HepG2 (cell line): ENCODE measurements around the gene ZNF629. TPM values are rescaled to one million over a fixed set of nuclear protein-coding genes. Genes with fewer than 3 reads are reported as not detected.

Experiments
- CENPT ChIP-seq: sonication (generic); formaldehyde crosslinking; IDR thresholded peaks from 2 replicates; pipeline ENCODE4 v1.8.0; 2022; ENCODE audit warnings: low read depth, mild to moderate bottlenecking, moderate library complexity, missing genetic modification reagents
- CREBL2 ChIP-seq: sonication (generic); formaldehyde crosslinking; IDR thresholded peaks from 2 replicates; pipeline ENCODE4 v1.8.1; 2023; ENCODE audit warnings: missing genetic modification reagents, mild to moderate bottlenecking, borderline replicate concordance
- ELF4 ChIP-seq: sonication (generic); formaldehyde crosslinking; IDR thresholded peaks from 2 replicates; pipeline ENCODE4 v1.5.0; 2020; ENCODE audit warnings: missing genetic modification reagents, mild to moderate bottlenecking, moderate library complexity, borderline replicate concordance
- GPBP1L1 ChIP-seq: sonication (generic); formaldehyde crosslinking; IDR thresholded peaks from 2 replicates; pipeline ENCODE4 v1.5.0; 2020; ENCODE audit warnings: mild to moderate bottlenecking, missing genetic modification reagents
- HES4 ChIP-seq: sonication (generic); formaldehyde crosslinking; IDR thresholded peaks from 2 replicates; pipeline ENCODE4 v1.9.0; 2021; ENCODE audit warnings: mild to moderate bottlenecking, missing genetic modification reagents, borderline replicate concordance
- HOXA9 ChIP-seq: sonication (generic); formaldehyde crosslinking; IDR thresholded peaks from 2 replicates; pipeline ENCODE4 v1.8.1; 2022; ENCODE audit warnings: missing genetic modification reagents, mild to moderate bottlenecking, moderate library complexity, borderline replicate concordance
- MAFF ChIP-seq: IDR thresholded peaks from 2 replicates; pipeline ENCODE4 v1.6.1; 2011; ENCODE audit warnings: low read depth, low read length, improper control_type of control experiment
- MATR3 ChIP-seq: sonication (generic); formaldehyde crosslinking; IDR thresholded peaks from 2 replicates; pipeline ENCODE4 v1.4.0; 2020; ENCODE audit warnings: missing genetic modification reagents
- MLXIP ChIP-seq: sonication (generic); formaldehyde crosslinking; IDR thresholded peaks from 2 replicates; pipeline ENCODE4 v1.9.0; 2021; ENCODE audit warnings: missing genetic modification reagents, borderline replicate concordance
- PTBP1 ChIP-seq: fragments of 200-400 bp; formaldehyde crosslinking; IDR thresholded peaks from 2 replicates; pipeline ENCODE4 v1.6.1; 2018; ENCODE audit warnings: low read length, low read depth; ENCODE audit not compliant: poor library complexity, severe bottlenecking
- RARG ChIP-seq: sonication (generic); formaldehyde crosslinking; IDR thresholded peaks from 2 replicates; pipeline ENCODE4 v1.4.0; 2020; ENCODE audit warnings: low read depth, mild to moderate bottlenecking, missing genetic modification reagents
- RBM39 ChIP-seq: fragments of 200-400 bp; formaldehyde crosslinking; IDR thresholded peaks from one replicate; pipeline ENCODE4 v1.6.1; 2018; ENCODE audit warnings: antibody characterized with exemption, mild to moderate bottlenecking, low read depth, low read length; ENCODE audit not compliant: poor library complexity, severe bottlenecking
- TCF7L2 ChIP-seq: IDR thresholded peaks from 2 replicates; pipeline ENCODE4 v1.6.1; 2011; ENCODE audit warnings: mild to moderate bottlenecking, low read depth, low read length, moderate library complexity
- ZEB1 ChIP-seq: IDR thresholded peaks from 2 replicates; pipeline ENCODE4 v1.6.1; 2012; ENCODE audit warnings: mild to moderate bottlenecking, low read depth, inconsistent platforms; ENCODE audit not compliant: insufficient replicate concordance
- ZFP82 ChIP-seq: sonication (generic); formaldehyde crosslinking; IDR thresholded peaks from 2 replicates; pipeline ENCODE4 v1.5.1; 2020; ENCODE audit warnings: mild to moderate bottlenecking, missing genetic modification reagents, borderline replicate concordance
- ZFX ChIP-seq: sonication (generic); formaldehyde crosslinking; IDR thresholded peaks from 2 replicates; pipeline ENCODE4 v1.4.0; 2020; ENCODE audit warnings: mild to moderate bottlenecking, low read depth, missing genetic modification reagents, moderate library complexity
- ZMAT3 ChIP-seq: sonication (generic); formaldehyde crosslinking; conservative IDR thresholded peaks from 2 replicates; pipeline ENCODE4 v1.7.0; 2021; ENCODE audit warnings: missing genetic modification reagents
- ZNF3 ChIP-seq: IDR thresholded peaks from 2 replicates; pipeline ENCODE4 v1.7.0; 2017; ENCODE audit warnings: inconsistent platforms
- polyA plus RNA-seq, 8 experiments: library from polyadenylated mRNA; depleted of rRNA in 3 of 8; stranded (reverse) in 7 of 8; unstranded in 1 of 8; fragments of >200 nt; fragmentation: Illumina TruSeq in 4 of 8; extraction: Trizol in 4 of 8; gene quantifications; 2 replicates each; pipeline versions ENCODE4 v1.2.1 to v1.2.3, GENCODE V29; 2011 to 2016; ENCODE audit warnings: low read depth in 4 of 8, missing spikeins in 1 of 8, mixed read lengths in 1 of 8; ENCODE audit not compliant: insufficient read depth in 1 of 8
- total RNA-seq, 5 experiments: library from RNA; depleted of rRNA; stranded (reverse); fragments of >200 nt; fragmentation: Illumina TruSeq; extraction: Trizol; gene quantifications; 2 replicates each; pipeline ENCODE4 v1.2.3, GENCODE V29; 2016; ENCODE audit warnings: low read depth in 1 of 5
- TF ChIP-seq, protein P1 (sequence below): sonication (generic); formaldehyde crosslinking; IDR thresholded peaks from 2 replicates; pipeline ENCODE4 v1.8.0; 2022; ENCODE audit warnings: mild to moderate bottlenecking, missing genetic modification reagents, moderate library complexity
- TF ChIP-seq, protein P2 (sequence below): sonication (generic); formaldehyde crosslinking; IDR thresholded peaks from 2 replicates; pipeline ENCODE4 v1.4.0; 2020; ENCODE audit warnings: mild to moderate bottlenecking, missing genetic modification reagents

Gene ZNF629
- total and polyA plus RNA-seq, 2 of the 13 experiments (the other 11 are each of a cell fraction or from before 2014, with no cell fraction given): 6.1 to 16.5 TPM

DNA sequence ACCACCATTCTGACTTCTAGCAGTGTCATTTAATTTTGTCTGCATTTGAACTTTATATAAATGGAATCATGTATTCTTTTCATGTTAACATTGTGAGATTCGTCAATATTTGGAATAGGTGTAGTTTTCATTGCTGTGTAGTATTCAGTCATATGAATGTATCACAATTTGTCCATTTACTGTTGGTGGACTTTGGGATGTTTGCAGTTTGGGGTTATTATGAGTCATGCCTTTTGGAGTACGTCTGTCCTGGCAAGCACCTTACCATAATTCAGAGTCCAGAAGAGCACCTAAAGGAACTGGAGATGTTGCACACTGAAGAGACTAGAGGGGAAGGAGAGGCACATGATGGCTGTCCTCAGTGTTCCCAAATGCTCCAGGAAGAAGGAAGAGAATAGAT is 41.9 kb downstream of the ZNF629 start (continued):
- TF ChIP-seq, protein P1, sequence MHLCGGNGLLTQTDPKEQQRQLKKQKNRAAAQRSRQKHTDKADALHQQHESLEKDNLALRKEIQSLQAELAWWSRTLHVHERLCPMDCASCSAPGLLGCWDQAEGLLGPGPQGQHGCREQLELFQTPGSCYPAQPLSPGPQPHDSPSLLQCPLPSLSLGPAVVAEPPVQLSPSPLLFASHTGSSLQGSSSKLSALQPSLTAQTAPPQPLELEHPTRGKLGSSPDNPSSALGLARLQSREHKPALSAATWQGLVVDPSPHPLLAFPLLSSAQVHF: no peak
- TF ChIP-seq MATR3 (CRISPR knock-in tag): no peak
- peak; percentile 98 for TF ChIP-seq ZNF3 (CRISPR knock-in tag)
- no peak for TF ChIP-seq GPBP1L1
- no peak for TF ChIP-seq ZFX (CRISPR knock-in tag)
- TF ChIP-seq PTBP1: no peak
- no peak for TF ChIP-seq MLXIP
- TF ChIP-seq CENPT: no peak
- TF ChIP-seq TCF7L2: no peak
- TF ChIP-seq HOXA9: no peak
- TF ChIP-seq ZMAT3 (CRISPR knock-in tag): no peak
- TF ChIP-seq ZEB1: no peak
- TF ChIP-seq ZFP82 (CRISPR knock-in tag): no peak
- TF ChIP-seq, protein P2, sequence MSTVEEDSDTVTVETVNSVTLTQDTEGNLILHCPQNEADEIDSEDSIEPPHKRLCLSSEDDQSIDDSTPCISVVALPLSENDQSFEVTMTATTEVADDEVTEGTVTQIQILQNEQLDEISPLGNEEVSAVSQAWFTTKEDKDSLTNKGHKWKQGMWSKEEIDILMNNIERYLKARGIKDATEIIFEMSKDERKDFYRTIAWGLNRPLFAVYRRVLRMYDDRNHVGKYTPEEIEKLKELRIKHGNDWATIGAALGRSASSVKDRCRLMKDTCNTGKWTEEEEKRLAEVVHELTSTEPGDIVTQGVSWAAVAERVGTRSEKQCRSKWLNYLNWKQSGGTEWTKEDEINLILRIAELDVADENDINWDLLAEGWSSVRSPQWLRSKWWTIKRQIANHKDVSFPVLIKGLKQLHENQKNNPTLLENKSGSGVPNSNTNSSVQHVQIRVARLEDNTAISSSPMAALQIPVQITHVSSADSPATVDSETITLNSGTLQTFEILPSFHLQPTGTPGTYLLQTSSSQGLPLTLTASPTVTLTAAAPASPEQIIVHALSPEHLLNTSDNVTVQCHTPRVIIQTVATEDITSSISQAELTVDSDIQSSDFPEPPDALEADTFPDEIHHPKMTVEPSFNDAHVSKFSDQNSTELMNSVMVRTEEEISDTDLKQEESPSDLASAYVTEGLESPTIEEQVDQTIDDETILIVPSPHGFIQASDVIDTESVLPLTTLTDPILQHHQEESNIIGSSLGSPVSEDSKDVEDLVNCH (CRISPR knock-in tag): no peak
- no peak for TF ChIP-seq HES4 (CRISPR knock-in tag)
- no peak for TF ChIP-seq CREBL2 (CRISPR knock-in tag)
- TF ChIP-seq RARG (CRISPR knock-in tag): no peak
- no peak for TF ChIP-seq MAFF
- TF ChIP-seq RBM39: no peak
- no peak for TF ChIP-seq ELF4 (CRISPR knock-in tag)
